ENCODE measurements around the gene SOST.

DNA sequence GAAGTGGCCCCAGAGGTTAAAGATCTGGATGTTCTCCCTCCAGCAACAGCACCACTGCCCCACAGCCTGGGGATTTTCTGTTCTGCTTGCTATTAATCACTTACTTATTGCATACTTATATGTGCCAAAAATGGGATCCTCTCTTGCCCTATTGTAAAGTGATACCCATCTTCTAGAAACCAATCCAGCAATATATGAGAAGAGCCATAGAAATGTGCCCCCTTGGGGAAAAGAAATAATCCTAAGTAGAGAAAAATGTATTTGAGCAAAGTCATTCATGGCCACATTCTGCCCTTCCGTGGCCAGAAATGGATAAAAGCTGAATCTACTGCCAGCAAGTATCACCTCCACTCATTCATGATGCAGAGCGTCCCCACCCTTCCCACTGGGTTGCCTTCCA is 20.9 kb downstream of the SOST start:
- TF ChIP-seq, protein P1, sequence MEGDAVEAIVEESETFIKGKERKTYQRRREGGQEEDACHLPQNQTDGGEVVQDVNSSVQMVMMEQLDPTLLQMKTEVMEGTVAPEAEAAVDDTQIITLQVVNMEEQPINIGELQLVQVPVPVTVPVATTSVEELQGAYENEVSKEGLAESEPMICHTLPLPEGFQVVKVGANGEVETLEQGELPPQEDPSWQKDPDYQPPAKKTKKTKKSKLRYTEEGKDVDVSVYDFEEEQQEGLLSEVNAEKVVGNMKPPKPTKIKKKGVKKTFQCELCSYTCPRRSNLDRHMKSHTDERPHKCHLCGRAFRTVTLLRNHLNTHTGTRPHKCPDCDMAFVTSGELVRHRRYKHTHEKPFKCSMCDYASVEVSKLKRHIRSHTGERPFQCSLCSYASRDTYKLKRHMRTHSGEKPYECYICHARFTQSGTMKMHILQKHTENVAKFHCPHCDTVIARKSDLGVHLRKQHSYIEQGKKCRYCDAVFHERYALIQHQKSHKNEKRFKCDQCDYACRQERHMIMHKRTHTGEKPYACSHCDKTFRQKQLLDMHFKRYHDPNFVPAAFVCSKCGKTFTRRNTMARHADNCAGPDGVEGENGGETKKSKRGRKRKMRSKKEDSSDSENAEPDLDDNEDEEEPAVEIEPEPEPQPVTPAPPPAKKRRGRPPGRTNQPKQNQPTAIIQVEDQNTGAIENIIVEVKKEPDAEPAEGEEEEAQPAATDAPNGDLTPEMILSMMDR (tag by site-specific recombination; IDR thresholded peaks at IDR 0.05), result no peak
- TF ChIP-seq ZNF114 (tag by site-specific recombination; IDR thresholded peaks at IDR 0.05) (no peak), ZNF501 (tag by site-specific recombination; IDR thresholded peaks at IDR 0.05) (no peak)
- TF ChIP-seq, protein P2, sequence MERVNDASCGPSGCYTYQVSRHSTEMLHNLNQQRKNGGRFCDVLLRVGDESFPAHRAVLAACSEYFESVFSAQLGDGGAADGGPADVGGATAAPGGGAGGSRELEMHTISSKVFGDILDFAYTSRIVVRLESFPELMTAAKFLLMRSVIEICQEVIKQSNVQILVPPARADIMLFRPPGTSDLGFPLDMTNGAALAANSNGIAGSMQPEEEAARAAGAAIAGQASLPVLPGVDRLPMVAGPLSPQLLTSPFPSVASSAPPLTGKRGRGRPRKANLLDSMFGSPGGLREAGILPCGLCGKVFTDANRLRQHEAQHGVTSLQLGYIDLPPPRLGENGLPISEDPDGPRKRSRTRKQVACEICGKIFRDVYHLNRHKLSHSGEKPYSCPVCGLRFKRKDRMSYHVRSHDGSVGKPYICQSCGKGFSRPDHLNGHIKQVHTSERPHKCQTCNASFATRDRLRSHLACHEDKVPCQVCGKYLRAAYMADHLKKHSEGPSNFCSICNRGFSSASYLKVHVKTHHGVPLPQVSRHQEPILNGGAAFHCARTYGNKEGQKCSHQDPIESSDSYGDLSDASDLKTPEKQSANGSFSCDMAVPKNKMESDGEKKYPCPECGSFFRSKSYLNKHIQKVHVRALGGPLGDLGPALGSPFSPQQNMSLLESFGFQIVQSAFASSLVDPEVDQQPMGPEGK (tag by site-specific recombination; IDR thresholded peaks at IDR 0.05), result no peak
